Fibroblast of the aortic adventitia (primary cell): ENCODE results near the gene ZNF567. TPM values are rescaled to one million over a fixed set of nuclear protein-coding genes. Genes with fewer than 3 reads are reported as not detected.

ENCODE experiments used
- DNase-seq: peaks from one replicate; pipeline ENCODE4 v3.0.0-alpha.2; 2010; ENCODE audit warnings: low read depth
- H3K4me3 ChIP-seq: 2 replicates; pipeline ENCODE4 v1.5.1; 2011; ENCODE audit warnings: low read depth, mild to moderate bottlenecking, control low read depth, low read length, moderate library complexity
- CTCF ChIP-seq: IDR thresholded peaks from 2 replicates; pipeline ENCODE4 v1.5.1; 2011; ENCODE audit warnings: mild to moderate bottlenecking, low read length, control low read depth, inconsistent platforms; ENCODE audit not compliant: insufficient read depth
- total RNA-seq: library from RNA; depleted of rRNA; stranded (reverse); fragments of >200 nt; gene quantifications from 2 replicates; pipeline ENCODE4 v1.2.3, GENCODE V29; 2012; ENCODE audit warnings: low replicate concordance

Gene ZNF567
- 5.0 and 6.6 TPM in 2 replicates for total RNA-seq

DNA sequence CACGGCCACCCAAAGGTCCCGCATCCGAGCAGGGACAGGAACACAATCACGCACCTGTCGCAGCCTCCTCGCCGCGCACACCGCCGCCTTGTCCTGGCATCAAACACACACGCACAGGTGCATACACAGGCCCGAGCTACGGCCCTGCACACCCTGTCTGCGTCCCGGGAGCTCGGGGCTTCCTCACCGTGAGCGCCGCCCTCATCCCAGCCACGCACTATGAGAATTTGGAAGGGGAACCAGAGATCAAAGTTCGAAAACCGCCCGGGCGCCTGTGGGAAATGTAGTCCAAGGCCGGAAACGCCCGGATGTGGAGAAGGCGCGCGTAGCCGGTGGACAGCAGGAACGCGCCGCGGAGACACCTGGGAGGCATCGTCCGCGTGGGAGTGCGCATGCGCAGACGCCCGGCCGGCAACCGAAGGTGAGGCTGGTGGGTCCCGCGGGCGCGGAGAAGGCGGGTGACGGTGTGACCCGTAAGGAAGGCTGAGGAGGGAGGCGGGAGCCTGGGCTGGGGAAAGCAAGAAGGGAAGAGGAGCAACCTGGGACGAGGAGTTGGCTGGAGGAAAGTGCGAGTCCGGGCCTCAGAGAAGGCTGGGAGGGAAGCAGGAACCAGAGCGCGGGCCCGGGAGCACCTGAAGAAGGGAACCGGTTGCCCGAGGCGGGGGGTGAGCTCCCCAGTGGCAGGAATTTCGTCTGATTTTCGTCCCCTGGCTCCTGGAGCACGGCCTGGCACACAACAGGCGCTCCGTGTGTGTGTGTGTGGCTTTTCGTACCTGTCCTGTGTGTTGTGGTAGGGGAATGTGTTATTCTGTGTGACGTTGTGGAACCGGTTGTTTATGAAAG, at the start of gene ZNF567:
ZNF567 (plus strand) TSS at position 399 of the 843 bp plus-strand sequence. CDS start 7,256 bp downstream, outside the sequence.
- no peak for TF ChIP-seq CTCF
- peak; percentile 93 for DNase-seq
- H3K4me3 ChIP-seq, result peak within 1 kb of the TSS; percentile 98

DNA sequence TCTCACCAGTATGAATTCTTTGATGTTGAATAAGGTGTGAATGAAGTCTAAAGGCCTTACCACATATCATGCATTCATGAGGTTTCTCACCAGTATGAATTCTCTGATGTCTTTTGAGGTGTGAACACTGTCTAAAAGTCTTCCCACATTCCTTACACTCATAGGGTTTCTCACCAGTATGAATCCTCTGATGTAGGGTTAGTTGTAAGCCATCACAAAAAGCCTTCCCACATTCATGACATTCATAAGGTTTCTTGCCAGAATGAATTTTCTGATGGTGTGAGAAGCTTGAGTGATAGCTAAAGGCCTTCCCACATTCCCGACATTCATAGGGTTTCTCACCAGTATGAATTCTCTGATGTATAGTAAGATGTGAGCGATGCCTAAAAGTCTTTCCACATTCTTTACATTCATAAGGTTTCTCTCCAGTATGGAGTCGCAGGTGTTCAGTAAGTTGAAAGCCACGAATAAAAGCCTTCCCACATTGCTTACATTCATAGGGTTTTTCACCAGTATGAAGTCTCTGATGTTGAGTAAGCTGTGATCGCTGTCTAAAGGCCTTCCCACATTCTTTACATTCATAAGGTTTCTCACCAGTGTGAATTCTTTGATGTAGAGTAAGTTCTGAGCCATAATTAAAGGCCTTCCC, 48.4 kb upstream of the ZNF567 start:
- DNase-seq, result peak; percentile 3
- H3K4me3 ChIP-seq, result no peak overlapping the region
- no peak for TF ChIP-seq CTCF

GRCh38 chr19:36646746-36647145, 40.7 kb upstream of the ZNF567 start:
- TF ChIP-seq CTCF, result no peak
- no peak overlapping the region for H3K4me3 ChIP-seq
- no peak for DNase-seq

DNA sequence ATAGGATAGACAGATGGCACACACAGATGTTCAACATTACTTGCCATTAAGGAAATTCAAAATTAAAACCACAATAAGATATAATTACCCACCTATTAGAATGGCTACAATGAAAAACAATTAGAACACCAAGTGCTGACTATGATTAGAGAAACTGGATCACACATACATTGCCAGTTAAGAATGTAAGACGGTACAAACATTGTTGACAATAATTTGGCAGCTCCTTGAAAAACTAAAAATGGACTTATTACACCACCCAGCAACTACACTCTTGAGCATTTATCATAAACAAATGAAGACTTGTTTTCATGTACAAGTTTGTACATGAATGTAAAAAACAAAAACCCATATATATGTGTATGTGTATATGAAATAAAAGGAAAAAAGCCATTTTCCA, 34.5 kb upstream of the ZNF567 start:
- no peak for DNase-seq
- no peak overlapping the region for H3K4me3 ChIP-seq
- no peak for TF ChIP-seq CTCF

DNA sequence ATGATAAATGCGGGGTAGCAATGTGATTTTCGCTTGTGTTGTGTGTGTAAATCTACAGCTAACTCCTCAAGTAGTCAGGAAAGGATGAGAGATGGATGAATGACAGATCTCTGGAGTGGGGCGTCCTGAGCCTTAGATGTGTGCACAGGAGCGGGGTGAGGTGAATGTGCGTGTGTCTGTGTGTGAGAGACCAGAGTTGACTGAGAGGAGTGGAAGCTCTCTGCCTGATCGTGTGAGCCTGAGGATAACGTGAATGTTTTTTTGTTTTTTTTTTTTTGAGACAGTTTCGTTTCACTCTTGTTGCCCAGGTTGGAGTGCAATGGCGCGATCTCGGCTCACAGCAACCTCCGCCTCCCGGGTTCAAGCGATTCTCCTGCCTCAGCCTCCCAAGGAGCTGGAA, 21.6 kb upstream of the ZNF567 start:
- no peak for TF ChIP-seq CTCF
- peak overlapping the region; percentile 96 for H3K4me3 ChIP-seq
- DNase-seq, result no peak

DNA sequence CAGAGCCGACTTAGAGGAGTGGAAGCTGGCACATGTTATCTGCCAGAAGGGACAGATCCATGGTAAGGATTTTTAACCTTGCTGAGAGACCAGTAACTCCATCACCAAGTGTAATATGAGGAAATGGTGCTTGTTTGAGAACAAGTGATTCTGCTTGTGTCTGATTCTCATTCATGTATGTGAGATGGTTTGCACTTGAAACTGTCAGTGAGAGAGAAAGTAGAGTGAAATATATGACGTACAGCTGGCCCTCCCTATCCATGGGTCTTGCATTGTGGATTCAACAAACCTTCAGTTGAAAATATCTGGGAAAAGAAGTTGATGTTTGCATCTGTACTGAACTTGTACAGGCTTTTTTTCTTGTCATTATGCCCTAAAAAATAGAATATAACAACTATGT, 18.8 kb upstream of the ZNF567 start:
- no peak for TF ChIP-seq CTCF
- DNase-seq, result no peak
- no peak overlapping the region for H3K4me3 ChIP-seq
